ENCODE results near the gene ATOX1. TPM values are rescaled to one million over a fixed set of nuclear protein-coding genes. Genes with fewer than 3 reads are reported as not detected.

ATOX1 gene
- total and polyA plus RNA-seq, 2 of the 13 experiments (the other 11 are each of a cell fraction or from before 2014, with no cell fraction given) = 62.4 to 124 TPM

GRCh38 chr5:151745071-151745705 is 13.2 kb downstream of the ATOX1 start:
- Histone ChIP-seq H3K9me3 (ENCODE audit: low read length) (no peaks in the 10 kb centered on the region), H3K27ac (ENCODE audit: extremely low read length, insufficient read depth, low read length) (no peak overlapping the region), H3K79me2 (ENCODE audit: insufficient read depth, low read length) (no peaks in the 10 kb centered on the region), H3K36me3 (replicated peaks in 1 of 2; ENCODE audit: control insufficient read depth in 1 of 2, insufficient read depth in 2 of 2, low read length in 2 of 2) (peaks cover 14 to 42% of the 10 kb centered on the region in 2 experiments; a peak in 4 of 5 replicates), H2AFZ (ENCODE audit: low read length) (no peak overlapping the region), H3K27me3 (ENCODE audit: control insufficient read depth in 1 of 2, insufficient read depth in 2 of 2, low read length in 2 of 2) (no peaks in the 10 kb centered on the region), H3K9ac (ENCODE audit: insufficient read depth, low read depth, low read length) (no peak overlapping the region), H3K4me3 (replicated peaks in 1 of 3; ENCODE audit: insufficient read depth in 1 of 3, low read depth in 2 of 3, low read length in 3 of 3) (no peak overlapping the region), H3K4me2 (ENCODE audit: low read depth, low read length) (no peak overlapping the region), H4K20me1 (ENCODE audit: insufficient read depth, low read length) (no peaks in the 10 kb centered on the region), H3K4me1 (ENCODE audit: insufficient read depth, low read length) (no peaks in the 10 kb centered on the region)
- in situ Hi-C loops (cut with HindIII; ENCODE audit: extremely low pct_ligation_motif_present, low pct_unique_long_range_greater_than_20kb) (loop anchor here (10.0 to 25.0 kb wide), 2 partner anchors 220 to 308 kb away; partner anchors contain the start of gene SLC36A1), intact Hi-C loops (cut with micrococcal nuclease; ENCODE audit: unreplicated experiment) (no loop called here)
- ATAC-seq (no peak), DNase-seq (ENCODE audit: low spot score) (no peak), FAIRE-seq (no peak)
- 94% methylated on average over 6 of the region's 7 CpGs for WGBS (ENCODE audit: low lambda C conversion rate)
- no TSS peak for BruUV-seq (replicated peaks)
- POLR2A ChIA-PET = no interaction called here
- TF ChIP-seq ZNF605 (CRISPR knock-in tag; IDR thresholded peaks at IDR 0.05) (no peak), SMARCE1 (IDR thresholded peaks at IDR 0.05; ENCODE audit: borderline replicate concordance) (no peak), ZFP41 (CRISPR knock-in tag; IDR thresholded peaks at IDR 0.05; ENCODE audit: borderline replicate concordance) (no peak), ZNF101 (CRISPR knock-in tag; IDR thresholded peaks at IDR 0.05; ENCODE audit: borderline replicate concordance, low read depth) (no peak), ZNF263 (CRISPR knock-in tag; IDR thresholded peaks at IDR 0.05) (no peak), ARID3A (IDR thresholded peaks at IDR 0.05; ENCODE audit: low read depth, low read length) (no peak), ZNF619 (CRISPR knock-in tag; IDR thresholded peaks at IDR 0.05) (no peak), ZSCAN12 (CRISPR knock-in tag; IDR thresholded peaks at IDR 0.05) (no peak), ZBTB46 (CRISPR knock-in tag; IDR thresholded peaks at IDR 0.05; ENCODE audit: borderline replicate concordance) (no peak)
- CTCF ChIA-PET (ENCODE audit: low intra/inter-chr PET ratio, low total read pairs) = no interaction called here

Data from HepG2 (cell line).